Ovary (tissue), 9 donors: Measurements from ENCODE around the gene LRRC31. TPM values are rescaled to one million over a fixed set of nuclear protein-coding genes. Genes with fewer than 3 reads are reported as not detected.

ENCODE experiments used
- DNase-seq, 5 donors: peaks; one replicate each; pipeline ENCODE4 v3.0.0-alpha.2; 2019 to 2020
- H3K27ac ChIP-seq, 2 donors: fragments of 200-600 bp; one replicate each; pipeline versions ENCODE4 v1.5.1 to v1.8.0; 2019 to 2022
- H3K27me3 ChIP-seq: fragments of 200-600 bp; one replicate; pipeline ENCODE4 v1.8.0; 2022
- H3K36me3 ChIP-seq: fragments of 200-600 bp; sonication (generic); one replicate; pipeline ENCODE4 v1.5.1; 2019
- H3K4me1 ChIP-seq: one replicate; pipeline ENCODE4 v1.8.1; 2013; ENCODE audit warnings: mild to moderate bottlenecking, moderate library complexity; ENCODE audit not compliant: insufficient read depth
- H3K4me3 ChIP-seq: fragments of 200-600 bp; sonication (generic); one replicate; pipeline ENCODE4 v1.5.1; 2017
- H3K9me3 ChIP-seq, 2 donors: fragments of 200-600 bp in 1 of 2; sonication (generic) in 1 of 2; one replicate each; pipeline versions ENCODE4 v1.5.1 to v1.8.1; 2013 to 2019; ENCODE audit warnings: mild to moderate bottlenecking in 1 of 2, moderate library complexity in 1 of 2
- CTCF ChIP-seq, 3 donors: fragments of 450-650 bp in 2 of 3; fragments of 200-600 bp in 1 of 3; IDR thresholded peaks; one replicate each; pipeline versions ENCODE4 v1.5.1 to v1.8.0; 2016 to 2022; ENCODE audit warnings: antibody characterized with exemption in 3 of 3, mild to moderate bottlenecking in 1 of 3
- EP300 ChIP-seq: sonication (generic); formaldehyde crosslinking; IDR thresholded peaks from one replicate; pipeline ENCODE4 v1.6.1; 2017; ENCODE audit warnings: antibody characterized with exemption
- POLR2A ChIP-seq: fragments of 450-650 bp; IDR thresholded peaks from one replicate; pipeline ENCODE4 v1.6.1; 2017; ENCODE audit warnings: antibody characterized with exemption, mild to moderate bottlenecking, moderate library complexity
- WGBS, 3 donors: extraction: QIAGEN DNeasy Blood & Tissue Kit in 1 of 3; methylation state at CpG; one replicate each; pipeline versions ENCODE4 v1.1.5 to v1.1.7; 2013 to 2017; 5-methylcytosine and 5-hydroxymethylcytosine counted together
- intact Hi-C, 4 donors: fragments of 100-400 bp; cut with DNase I; formaldehyde crosslinking; loops; one replicate each; pipeline versions ENCODE4 v1.11.0 to v1.15.1; 2022 to 2023
- polyA plus RNA-seq, 2 donors: library from polyadenylated mRNA; stranded (reverse); fragments of 200-250 nt in 1 of 2; fragments of 350-450 nt in 1 of 2; fragmentation: Illumina TruSeq in 1 of 2; extraction: RNeasy Lipid Tissue Mini Kit (QIAGEN cat#74804) in 1 of 2; gene quantifications; one replicate each; pipeline ENCODE4 v1.2.3, GENCODE V29; 2013 to 2014
- total RNA-seq, 7 donors: library from RNA; depleted of rRNA in 2 of 7; stranded (reverse); fragments of >200 nt in 2 of 7; fragmentation: NEBNext Ultra II Directional in 3 of 7; extraction: Animal tissue kit (Norgen Biotek cat#: 25700) in 3 of 7; gene quantifications; one replicate each; pipeline versions ENCODE4 v1.1.0 to v1.2.4, GENCODE V29; 2016 to 2023
- donor health status: DM: no; HTN: no; CAD: no; lungs with moderate emphysema.
- donor health status: DM: no; HTN: no; CAD: no.
- donor health status: Bipolar disorder and iron deficiency.
- donor health status: DM: yes; HTN: yes; CAD: no.
- donor health status: DM: no; HTN: no; CAD: no.
- donor health status: DM: yes; HTN: yes; CAD: no.

Gene LRRC31
- total and polyA plus RNA-seq, 9 donors: not detected

- H3K27ac ChIP-seq: no peak overlapping the region
- WGBS, 3 donors: 89 to 94% (median 93%) methylated on average over 4 of the region's 4 CpGs
- intact Hi-C loops: no loop called here
- no peaks in the 10 kb centered on the region for H3K27me3 ChIP-seq
- TF ChIP-seq POLR2A: no peak
- no peak for TF ChIP-seq CTCF (IDR thresholded peaks at IDR 0.05)
- no peak for TF ChIP-seq EP300
- H3K4me3 ChIP-seq: no peak overlapping the region
- no peaks in the 10 kb centered on the region for H3K4me1 ChIP-seq
- H3K36me3 ChIP-seq: no peaks in the 10 kb centered on the region
- no peak for DNase-seq
- no peaks in the 10 kb centered on the region for H3K9me3 ChIP-seq
These were observed 38.2 kb upstream of the LRRC31 start for GRCh38 chr3:169907944-169908343.

- DNase-seq: no peak
- Histone ChIP-seq H3K36me3 (no peaks in the 10 kb centered on the region), H3K4me1 (no peaks in the 10 kb centered on the region), H3K4me3 (no peak overlapping the region), H3K9me3 (no peaks in the 10 kb centered on the region), H3K27me3 (no peaks in the 10 kb centered on the region), H3K27ac (no peak overlapping the region)
- TF ChIP-seq CTCF (IDR thresholded peaks at IDR 0.05) (no peak), POLR2A (no peak), EP300 (no peak)
- intact Hi-C loops: no loop called here
These were observed 37.7 kb upstream of the LRRC31 start for GRCh38 chr3:169907476-169907875.

GRCh38 chr3:169905404-169905803, 35.7 kb upstream of the LRRC31 start:
- no peak overlapping the region for H3K27ac ChIP-seq
- TF ChIP-seq POLR2A (no peak), CTCF (IDR thresholded peaks at IDR 0.05) (no peak), EP300 (no peak)
- no peak overlapping the region for H3K4me3 ChIP-seq
- H3K4me1 ChIP-seq: no peaks in the 10 kb centered on the region
- intact Hi-C loops: no loop called here
- no peak for DNase-seq
- no peaks in the 10 kb centered on the region for H3K27me3 ChIP-seq
- no peaks in the 10 kb centered on the region for H3K9me3 ChIP-seq
- no peaks in the 10 kb centered on the region for H3K36me3 ChIP-seq
- 60 to 80% (median 73%) methylated on average over 6 of the region's 6 CpGs for WGBS, 3 donors

GRCh38 chr3:169901453-169901852, 31.7 kb upstream of the LRRC31 start:
- WGBS, 3 donors: 95 to 100% (median 95%) methylated on average over 1 of the region's 1 CpG
- DNase-seq: no peak
- intact Hi-C loops: no loop called here
- TF ChIP-seq POLR2A: no peak
- TF ChIP-seq EP300: no peak
- TF ChIP-seq CTCF (IDR thresholded peaks at IDR 0.05): no peak
- no peaks in the 10 kb centered on the region for H3K27me3 ChIP-seq
- H3K9me3 ChIP-seq: no peaks in the 10 kb centered on the region
- H3K36me3 ChIP-seq: no peaks in the 10 kb centered on the region
- no peaks in the 10 kb centered on the region for H3K4me1 ChIP-seq
- H3K4me3 ChIP-seq: no peak overlapping the region
- H3K27ac ChIP-seq: no peak overlapping the region

- Histone ChIP-seq H3K4me3 (no peak overlapping the region), H3K36me3 (no peaks in the 10 kb centered on the region), H3K9me3 (no peaks in the 10 kb centered on the region), H3K27me3 (no peaks in the 10 kb centered on the region), H3K27ac (no peak overlapping the region), H3K4me1 (no peaks in the 10 kb centered on the region)
- intact Hi-C loops: no loop called here
- 93 to 100% (median 96%) methylated on average over 1 of the region's 1 CpG for WGBS, 3 donors
- no peak for DNase-seq
- TF ChIP-seq CTCF (IDR thresholded peaks at IDR 0.05) (no peak), EP300 (no peak), POLR2A (no peak)
These were observed 27.5 kb upstream of the LRRC31 start for GRCh38 chr3:169897284-169897683.
